ENCODE data around the gene STAC3. TPM values are rescaled to one million over a fixed set of nuclear protein-coding genes. Genes with fewer than 3 reads are reported as not detected.

The STAC3 gene
- total RNA-seq, 1 experiment from 2014 or later, result 2.2 TPM

DNA sequence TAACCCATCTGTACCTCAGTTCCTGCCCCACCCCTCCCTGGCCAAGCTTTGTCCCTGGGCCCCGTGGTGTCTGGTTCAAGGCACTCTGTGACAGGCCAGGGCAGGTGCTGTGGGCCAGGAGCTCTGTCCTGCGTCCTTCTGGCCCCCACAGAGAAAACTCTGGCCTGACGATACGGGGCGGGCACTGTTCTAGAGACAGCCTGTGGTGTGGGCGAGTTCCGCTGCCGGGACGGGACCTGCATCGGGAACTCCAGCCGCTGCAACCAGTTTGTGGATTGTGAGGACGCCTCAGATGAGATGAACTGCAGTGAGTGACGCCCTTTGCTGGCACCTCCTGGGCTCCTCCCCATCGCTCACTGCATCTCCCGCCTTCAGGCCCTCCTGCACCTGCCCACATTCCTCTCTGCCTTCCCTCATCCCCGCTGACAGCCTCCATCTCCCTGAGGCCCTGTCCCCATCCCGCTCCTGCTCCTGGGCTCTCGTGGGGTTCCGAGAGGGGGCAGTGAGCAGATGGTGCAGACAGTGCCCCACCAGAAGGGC lies 57.2 kb downstream of the STAC3 start:
- Histone ChIP-seq H3K4me1 (replicated peaks; ENCODE audit: insufficient read depth) (no peaks in the 10 kb centered on the region), H3K79me2 (ENCODE audit: low read depth) (no peaks in the 10 kb centered on the region), H3F3A (ENCODE audit: insufficient read depth, low read depth) (no peaks in the 10 kb centered on the region), H3K4me3 (no peak overlapping the region), H3K9me3 (ENCODE audit: insufficient read depth, low read depth) (no peaks in the 10 kb centered on the region), H3K4me2 (no peak overlapping the region), H3K36me3 (ENCODE audit: low read depth) (no peaks in the 10 kb centered on the region), H3K27me3 (ENCODE audit: insufficient read depth, low read depth) (no peaks in the 10 kb centered on the region), H3K27ac (no peak overlapping the region), H2AFZ (no peak overlapping the region), H3K9me2 (ENCODE audit: insufficient read depth) (no peaks in the 10 kb centered on the region), H4K20me1 (ENCODE audit: insufficient read depth) (no peaks in the 10 kb centered on the region)
- intact Hi-C loops (cut with micrococcal nuclease; ENCODE audit: unreplicated experiment), result no loop called here
- TF ChIP-seq EZH2 (IDR thresholded peaks at IDR 0.05; ENCODE audit: low read depth), result no peak
- no peak for TF ChIP-seq CTCF (conservative IDR thresholded peaks at IDR 0.05)
- DNase-seq, result no peak
- CTCF ChIA-PET, result no interaction called here
- BruUV-seq (replicated peaks), result no TSS peak
- POLR2A ChIA-PET (ENCODE audit: unreplicated experiment), result no interaction called here

Small RNA genes lying within 50 kb of the gene (microRNA-seq; reads per million reads assigned to microRNA genes)
- gene MIR1228 (ENCODE audit: borderline number of aligned reads, borderline replicate concordance), result 2.0 reads per million

Other genes with a start within 250 kb of the STAC3 start
- 6.5 and 7.6 TPM in 2 replicates for gene ZBTB39, start 244.6 kb downstream of the STAC3 start, total RNA-seq (2021)
- gene TAC3, start 234.7 kb downstream of the STAC3 start, total RNA-seq (2021), result not detected in 2 replicates
- gene MYO1A, start 201.1 kb downstream of the STAC3 start, total RNA-seq (2021), result not detected in 2 replicates
- gene NEMP1, start 172.4 kb downstream of the STAC3 start, total RNA-seq (2021), result 28.9 and 36.6 TPM in 2 replicates
- 13.8 and 20.2 TPM in 2 replicates for gene NAB2, start 162.1 kb downstream of the STAC3 start, total RNA-seq (2021)
- 112 and 122 TPM in 2 replicates for gene STAT6, start 139.8 kb downstream of the STAC3 start, total RNA-seq (2021)
- 51.4 and 70.1 TPM in 2 replicates for gene LRP1, start 122.7 kb downstream of the STAC3 start, total RNA-seq (2021)
- gene LRP1-AS, start 103.6 kb downstream of the STAC3 start, total RNA-seq (2021), result not detected in 2 replicates
- 20.3 and 20.6 TPM in 2 replicates for gene NXPH4, start 34.4 kb downstream of the STAC3 start, total RNA-seq (2021)
- gene SHMT2, start 21.5 kb downstream of the STAC3 start, total RNA-seq (2021), result 220 and 227 TPM in 2 replicates
- 54.4 and 65.1 TPM in 2 replicates for gene R3HDM2, start 179.9 kb upstream of the STAC3 start, total RNA-seq (2021)
- 0.35 TPM in 1 of 2 replicates, not detected in the other for gene INHBC, start 183.6 kb upstream of the STAC3 start, total RNA-seq (2021)
- 0.73 and 0.90 TPM in 2 replicates for gene INHBE, start 204.1 kb upstream of the STAC3 start, total RNA-seq (2021)
- not detected in 2 replicates for gene GLI1, start 208.6 kb upstream of the STAC3 start, total RNA-seq (2021)
- not detected in 2 replicates for gene ARHGAP9, start 228.7 kb upstream of the STAC3 start, total RNA-seq (2021)
- 307 and 366 TPM in 2 replicates for gene MARS1, start 236.9 kb upstream of the STAC3 start, total RNA-seq (2021)

Data from PC-9 (cell line).